IMR-90 (cell line): ENCODE data around the gene GFER.
A peak's percentile ranks its signal among the peaks of the same experiment; 100 is the strongest.

Experiments used
- CEBPB ChIP-seq: IDR thresholded peaks from 2 replicates; pipeline ENCODE4 v1.6.1; 2012; ENCODE audit warnings: low read depth, low read length, improper control_type of control experiment
- CTCF ChIP-seq: conservative IDR thresholded peaks from 2 replicates; pipeline ENCODE4 v1.5.1; 2012; ENCODE audit warnings: mild to moderate bottlenecking, low read depth, low read length, improper control_type of control experiment
- MAZ ChIP-seq: IDR thresholded peaks from 2 replicates; pipeline ENCODE4 v1.6.1; 2012; ENCODE audit warnings: low read depth, mild to moderate bottlenecking, low read length, improper control_type of control experiment, moderate library complexity, borderline replicate concordance
- POLR2A ChIP-seq: IDR thresholded peaks from 2 replicates; pipeline ENCODE4 v1.6.1; 2012; ENCODE audit warnings: mild to moderate bottlenecking, low read depth, low read length
- SMC3 ChIP-seq: fragments of 150-350 bp; IDR thresholded peaks from 2 replicates; pipeline ENCODE4 v1.6.1; 2016; ENCODE audit warnings: low read depth, mild to moderate bottlenecking, antibody characterized with exemption, low read length, moderate library complexity
- USF2 ChIP-seq: fragments of 150-350 bp; IDR thresholded peaks from 2 replicates; pipeline ENCODE4 v1.6.1; 2017; ENCODE audit warnings: mild to moderate bottlenecking, antibody characterized with exemption, low read length, low read depth

- TF ChIP-seq CTCF (no peak), POLR2A (no peak), SMC3 (no peak), USF2 (no peak), MAZ (peak; percentile 57; the same call in 1 of the 2 replicates), CEBPB (no peak)
Observed at GRCh38 chr16:2032285-2033056, 48.5 kb downstream of the GFER start.
